ENCODE results near the gene NOTCH1. TPM values are rescaled to one million over a fixed set of nuclear protein-coding genes. Genes with fewer than 3 reads are reported as not detected.

The NOTCH1 gene
- total and polyA plus RNA-seq, 7 experiments from 2014 or later: 1.9 to 92.9 (median 52.0) TPM

- POLR2A ChIA-PET: interaction anchor here (0.6 to 1.8 kb wide), 10 partner anchors 9 to 244 kb away, joined by 3 to 8 read pairs (median 4); partner anchors contain the start of gene DNLZ
- Mint-ChIP-seq H3K36me3 (peaks cover 0 to 3% (median 0%) of the 10 kb centered on the region in 5 donors), H3K27ac (peak overlapping the region; percentile 25 to 85 (median 69)), H3K4me3 (peak overlapping the region; percentile 49 to 73 (median 60)), H3K9me3 (no peaks in the 10 kb centered on the region), H3K4me1 (peaks cover 21 to 37% (median 30%) of the 10 kb centered on the region in 7 donors), H3K27me3 (no peaks in the 10 kb centered on the region)
- DNase-seq (peak in 8 of 9 donors; percentile 10 to 33 (median 17)), ATAC-seq (no peak)
- H3K36me3 ChIP-seq (ENCODE audit: control insufficient read depth in 2 of 3, insufficient read depth in 3 of 3, low read length in 3 of 3): no peaks in the 10 kb centered on the region
- peak overlapping the region; percentile 97 for H3K27ac ChIP-seq (ENCODE audit: low read depth, low read length)
- intact Hi-C loops (cut with micrococcal nuclease): loop anchor here (1.0 to 5.0 kb wide), 10 partner anchors 160 to 1068 kb away; partner anchors contain the start of genes MAN1B1 (in 1 of the 2), MRPL41 (in 1 of the 2), PNPLA7 (in 1 of the 2) and UBAC1 (in 1 of the 2)
- no peaks in the 10 kb centered on the region for H3K27me3 ChIP-seq (ENCODE audit: control insufficient read depth in 2 of 2, insufficient read depth in 2 of 2, low read length in 2 of 2)
- CTCF ChIA-PET: interaction anchor here (1.7 to 7.4 kb wide), 4 partner anchors 55 to 150 kb away, joined by 4 to 75 read pairs (median 36); no protein-coding TSS in a partner anchor
- peaks cover 20 to 30% of the 10 kb centered on the region in 2 donors for H3K4me1 ChIP-seq (ENCODE audit: control insufficient read depth in 2 of 2, insufficient read depth in 2 of 2, low read length in 2 of 2)
- H3K4me3 ChIP-seq (ENCODE audit: low read length): peak overlapping the region; percentile 93
- no peaks in the 10 kb centered on the region for H3K9me3 ChIP-seq (ENCODE audit: control insufficient read depth in 2 of 3, low read length in 3 of 3)
Measured at GRCh38 chr9:136484153-136485048, 61.4 kb downstream of the NOTCH1 start.

- DNase-seq (peak; percentile 89 to 99 (median 97)), ATAC-seq (peak; percentile 63)
- Mint-ChIP-seq H3K4me1 (peaks cover 21 to 43% (median 36%) of the 10 kb centered on the region in 7 donors), H3K4me3 (peak overlapping the region; percentile 82 to 99 (median 97)), H3K36me3 (peaks cover 0 to 4% (median 0%) of the 10 kb centered on the region in 5 donors), H3K27me3 (no peaks in the 10 kb centered on the region), H3K27ac (peak overlapping the region; percentile 86 to 99 (median 98)), H3K9me3 (no peaks in the 10 kb centered on the region)
- peaks cover 20 to 30% of the 10 kb centered on the region in 2 donors for H3K4me1 ChIP-seq (ENCODE audit: control insufficient read depth in 2 of 2, insufficient read depth in 2 of 2, low read length in 2 of 2)
- H3K9me3 ChIP-seq (ENCODE audit: control insufficient read depth in 2 of 3, low read length in 3 of 3): no peaks in the 10 kb centered on the region
- H3K27ac ChIP-seq (ENCODE audit: low read depth, low read length): peak overlapping the region; percentile 97
- H3K36me3 ChIP-seq (ENCODE audit: control insufficient read depth in 2 of 3, insufficient read depth in 3 of 3, low read length in 3 of 3): no peaks in the 10 kb centered on the region
- intact Hi-C loops (cut with micrococcal nuclease): loop anchor here (1.0 to 5.0 kb wide), 23 partner anchors 44 to 1069 kb away; partner anchors contain the start of genes DNLZ (in 2 of the 2), ENTR1 (in 2 of the 2), MRPL41 (in 2 of the 2) and NOTCH1 (in 2 of the 2)
- ChIA-PET POLR2A (interaction anchor here (0.6 to 1.6 kb wide), 8 partner anchors 50 to 244 kb away, joined by 3 to 8 read pairs (median 4); partner anchors contain the start of gene DNLZ), CTCF (interaction anchor here (1.7 to 7.4 kb wide), 3 partner anchors 144 to 151 kb away, joined by 4 to 75 read pairs (median 55); no protein-coding TSS in a partner anchor)
- H3K27me3 ChIP-seq (ENCODE audit: control insufficient read depth in 2 of 2, insufficient read depth in 2 of 2, low read length in 2 of 2): no peaks in the 10 kb centered on the region
- H3K4me3 ChIP-seq (ENCODE audit: low read length): peak overlapping the region; percentile 93
Measured at GRCh38 chr9:136483589-136484152, 62.2 kb downstream of the NOTCH1 start.

- peak; percentile 85 for ATAC-seq
- POLR2A ChIA-PET: interaction anchor here (0.7 to 1.6 kb wide), 7 partner anchors 51 to 245 kb away, joined by 3 to 8 read pairs (median 4); partner anchors contain the start of gene DNLZ
- H3K4me1 ChIP-seq (ENCODE audit: control insufficient read depth in 2 of 2, insufficient read depth in 2 of 2, low read length in 2 of 2): peaks cover 17 to 30% of the 10 kb centered on the region in 2 donors
Measured at GRCh38 chr9:136482793-136483588, 62.9 kb downstream of the NOTCH1 start, which contains the start of gene SEC16A. TSS of gene SEC16A (minus strand) at chr9:136483040. CDS start at chr9:136477615, 5,425 bp downstream.

GRCh38 chr9:136482046-136482792 is 63.6 kb downstream of the NOTCH1 start:
- Histone ChIP-seq H3K36me3 (ENCODE audit: control insufficient read depth in 2 of 3, insufficient read depth in 3 of 3, low read length in 3 of 3) (peaks cover 0 to 10% (median under 1%) of the 10 kb centered on the region in 3 experiments), H3K4me1 (ENCODE audit: control insufficient read depth in 2 of 2, insufficient read depth in 2 of 2, low read length in 2 of 2) (peaks cover 17 to 30% of the 10 kb centered on the region in 2 donors), H3K27ac (ENCODE audit: low read depth, low read length) (peak overlapping the region; percentile 97), H3K9me3 (ENCODE audit: control insufficient read depth in 2 of 3, low read length in 3 of 3) (no peaks in the 10 kb centered on the region), H3K4me3 (ENCODE audit: low read length) (peak overlapping the region; percentile 78), H3K27me3 (ENCODE audit: control insufficient read depth in 2 of 2, insufficient read depth in 2 of 2, low read length in 2 of 2) (no peaks in the 10 kb centered on the region)
- Mint-ChIP-seq H3K36me3 (peaks cover 0 to 11% (median 3%) of the 10 kb centered on the region in 5 donors), H3K27ac (peak overlapping the region; percentile 86 to 98 (median 92)), H3K27me3 (no peaks in the 10 kb centered on the region), H3K9me3 (no peaks in the 10 kb centered on the region), H3K4me1 (peaks cover 20 to 54% (median 47%) of the 10 kb centered on the region in 7 donors), H3K4me3 (peak overlapping the region; percentile 83 to 99 (median 96))
- intact Hi-C loops (cut with micrococcal nuclease): loop anchor here (1.0 to 5.0 kb wide), 12 partner anchors 43 to 1070 kb away; partner anchors contain the start of genes MRPL41 (in 2 of the 2), PNPLA7 (in 2 of the 2), CAMSAP1 (in 1 of the 2) and ENTR1 (in 1 of the 2)
- ChIA-PET POLR2A (no interaction called here), CTCF (no interaction called here)
- ATAC-seq (no peak), DNase-seq (peak in 6 of 9 donors; percentile 29 to 44 (median 43))

More at GRCh38 chr9:136482793-136483588, 62.9 kb downstream of the NOTCH1 start, which contains the start of gene SEC16A:
- no peaks in the 10 kb centered on the region for H3K9me3 Mint-ChIP-seq
- peak within 1 kb of the TSS; percentile 86 to 99 (median 97) for H3K4me3 Mint-ChIP-seq
- Histone ChIP-seq H3K9me3 (ENCODE audit: control insufficient read depth in 2 of 3, low read length in 3 of 3) (no peaks in the 10 kb centered on the region), H3K27ac (ENCODE audit: low read depth, low read length) (peak within 1 kb of the TSS; percentile 97), H3K36me3 (ENCODE audit: control insufficient read depth in 2 of 3, insufficient read depth in 3 of 3, low read length in 3 of 3) (peaks cover 0 to 3% (median 0%) of the 10 kb centered on the region in 3 experiments), H3K27me3 (ENCODE audit: control insufficient read depth in 2 of 2, insufficient read depth in 2 of 2, low read length in 2 of 2) (no peaks in the 10 kb centered on the region), H3K4me3 (ENCODE audit: low read length) (peak within 1 kb of the TSS; percentile 93)
- CTCF ChIA-PET: interaction anchor here (7.4 kb wide), 1 partner anchor 149 kb away, joined by 55 read pairs; no protein-coding TSS in a partner anchor
- peak; percentile 97 to 100 (median 99) for DNase-seq
- H3K4me1 Mint-ChIP-seq: peaks cover 20 to 47% (median 39%) of the 10 kb centered on the region in 7 donors
- H3K27ac Mint-ChIP-seq: peak within 1 kb of the TSS; percentile 86 to 99 (median 98)
- H3K36me3 Mint-ChIP-seq: peaks cover 0 to 4% (median 3%) of the 10 kb centered on the region in 5 donors
- intact Hi-C loops (cut with micrococcal nuclease): loop anchor here (1.0 to 5.0 kb wide), 23 partner anchors 44 to 1069 kb away; partner anchors contain the start of genes DNLZ (in 2 of the 2), ENTR1 (in 2 of the 2), INPP5E (in 2 of the 2) and MRPL41 (in 2 of the 2)
- H3K27me3 Mint-ChIP-seq: no peaks in the 10 kb centered on the region

GRCh38 chr9:136481558-136481957 is 64.3 kb downstream of the NOTCH1 start:
- Histone ChIP-seq H3K36me3 (ENCODE audit: control insufficient read depth in 2 of 3, insufficient read depth in 3 of 3, low read length in 3 of 3) (peaks cover 0 to 17% (median 3%) of the 10 kb centered on the region in 3 experiments), H3K27me3 (ENCODE audit: control insufficient read depth in 2 of 2, insufficient read depth in 2 of 2, low read length in 2 of 2) (no peaks in the 10 kb centered on the region), H3K4me3 (ENCODE audit: low read length) (peak overlapping the region; percentile 78), H3K4me1 (ENCODE audit: control insufficient read depth in 2 of 2, insufficient read depth in 2 of 2, low read length in 2 of 2) (peaks cover 17 to 30% of the 10 kb centered on the region in 2 donors), H3K9me3 (ENCODE audit: control insufficient read depth in 2 of 3, low read length in 3 of 3) (no peaks in the 10 kb centered on the region), H3K27ac (ENCODE audit: low read depth, low read length) (peak overlapping the region; percentile 97)
- ATAC-seq (no peak), DNase-seq (peak in 1 of 9 donors; percentile 20)
- intact Hi-C loops (cut with micrococcal nuclease): loop anchor here (5.0 kb wide), 5 partner anchors 214 to 1071 kb away; partner anchors contain the start of genes MAN1B1 (in 1 of the 2), MRPL41 (in 1 of the 2), PNPLA7 (in 1 of the 2) and UBAC1 (in 1 of the 2)
- POLR2A ChIA-PET: no interaction called here
- Mint-ChIP-seq H3K36me3 (peaks cover 0 to 11% (median 3%) of the 10 kb centered on the region in 5 donors), H3K27me3 (no peaks in the 10 kb centered on the region), H3K27ac (peak overlapping the region; percentile 86 to 98 (median 92)), H3K9me3 (no peaks in the 10 kb centered on the region), H3K4me1 (peaks cover 20 to 54% (median 47%) of the 10 kb centered on the region in 7 donors), H3K4me3 (peak overlapping the region; percentile 83 to 99 (median 95))
- CTCF ChIA-PET: no interaction called here

Measured in naive thymus-derived CD4-positive, alpha-beta T cell (primary cell).